Measurements from ENCODE around the gene DIP2C.
"Not testable (repeated sequence)": the region's sequence is repeated elsewhere in the genome, so short reads cannot be mapped to it uniquely, and the experiment has no call there.

DIP2C gene

DNA sequence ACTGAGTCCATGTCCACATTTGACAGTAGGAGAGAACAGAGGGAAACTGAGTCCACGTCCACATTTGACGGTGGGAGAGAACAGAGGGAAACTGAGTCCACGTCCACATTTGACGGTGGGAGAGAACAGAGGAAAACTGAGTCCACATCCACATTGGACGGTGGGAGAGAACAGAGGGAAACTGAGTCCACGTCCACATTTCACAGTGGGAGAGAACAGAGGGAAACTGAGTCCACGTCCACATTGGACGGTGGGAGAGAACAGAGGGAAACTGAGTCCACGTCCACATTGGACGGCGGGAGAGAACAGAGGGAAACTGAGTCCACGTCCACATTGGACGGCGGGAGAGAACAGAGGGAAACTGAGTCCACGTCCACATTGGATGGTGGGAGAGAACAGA lies 42.4 kb downstream of the DIP2C start:
- not testable (repeated sequence) for H3K9ac ChIP-seq (ENCODE audit: low read depth, low read length); H3K4me3 ChIP-seq (ENCODE audit: low read length); H3K9me3 ChIP-seq (replicated peaks; ENCODE audit: low read length); H3K4me1 ChIP-seq (ENCODE audit: control insufficient read depth, insufficient read depth, low read length); H3K4me2 ChIP-seq (ENCODE audit: low read length); H3K36me3 ChIP-seq (ENCODE audit: insufficient read depth, low read length); H3K27me3 ChIP-seq (ENCODE audit: control insufficient read depth, insufficient read depth, low read length)

DNA sequence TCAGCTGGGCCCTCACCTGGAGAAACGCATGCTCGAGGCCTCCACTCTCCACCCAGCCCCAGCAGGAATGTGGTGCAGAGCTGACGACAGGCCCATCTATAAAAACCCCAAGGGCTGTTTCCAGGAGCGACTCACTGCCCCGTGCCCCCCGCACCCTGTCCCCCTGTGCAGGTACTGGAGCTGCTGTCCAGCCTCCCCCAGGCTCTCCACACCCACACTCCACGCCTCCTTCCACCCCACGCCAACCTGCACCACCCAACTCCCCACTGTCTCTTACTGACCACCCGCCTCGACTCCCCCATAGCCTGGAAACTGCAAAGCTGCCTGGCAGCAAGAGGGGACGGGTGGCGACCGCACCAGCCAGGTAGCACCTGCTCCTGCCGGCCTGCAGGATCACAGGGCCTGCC lies 43.3 kb downstream of the DIP2C start:
- H3K36me3 ChIP-seq (ENCODE audit: insufficient read depth, low read length): no peaks in the 10 kb centered on the region
- H3K4me2 ChIP-seq (ENCODE audit: low read length): no peak overlapping the region
- H3K4me1 ChIP-seq (ENCODE audit: control insufficient read depth, insufficient read depth, low read length): no peaks in the 10 kb centered on the region
- no peaks in the 10 kb centered on the region for H3K27me3 ChIP-seq (ENCODE audit: control insufficient read depth, insufficient read depth, low read length)
- no peak overlapping the region for H3K4me3 ChIP-seq (ENCODE audit: low read length)
- H3K9me3 ChIP-seq (replicated peaks; ENCODE audit: low read length): peaks cover 7% of the 10 kb centered on the region
- no peak overlapping the region for H3K9ac ChIP-seq (ENCODE audit: low read depth, low read length)

- H3K4me3 ChIP-seq (ENCODE audit: low read length): no peak overlapping the region
- H3K4me1 ChIP-seq (ENCODE audit: control insufficient read depth, insufficient read depth, low read length): no peaks in the 10 kb centered on the region
- H3K9me3 ChIP-seq (replicated peaks; ENCODE audit: low read length): peaks cover 7% of the 10 kb centered on the region
- no peak overlapping the region for H3K4me2 ChIP-seq (ENCODE audit: low read length)
- no peaks in the 10 kb centered on the region for H3K36me3 ChIP-seq (ENCODE audit: insufficient read depth, low read length)
- no peak overlapping the region for H3K9ac ChIP-seq (ENCODE audit: low read depth, low read length)
- H3K27me3 ChIP-seq (ENCODE audit: control insufficient read depth, insufficient read depth, low read length): no peaks in the 10 kb centered on the region
Measured at GRCh38 chr10:644943-645334, 44.5 kb downstream of the DIP2C start.

DNA sequence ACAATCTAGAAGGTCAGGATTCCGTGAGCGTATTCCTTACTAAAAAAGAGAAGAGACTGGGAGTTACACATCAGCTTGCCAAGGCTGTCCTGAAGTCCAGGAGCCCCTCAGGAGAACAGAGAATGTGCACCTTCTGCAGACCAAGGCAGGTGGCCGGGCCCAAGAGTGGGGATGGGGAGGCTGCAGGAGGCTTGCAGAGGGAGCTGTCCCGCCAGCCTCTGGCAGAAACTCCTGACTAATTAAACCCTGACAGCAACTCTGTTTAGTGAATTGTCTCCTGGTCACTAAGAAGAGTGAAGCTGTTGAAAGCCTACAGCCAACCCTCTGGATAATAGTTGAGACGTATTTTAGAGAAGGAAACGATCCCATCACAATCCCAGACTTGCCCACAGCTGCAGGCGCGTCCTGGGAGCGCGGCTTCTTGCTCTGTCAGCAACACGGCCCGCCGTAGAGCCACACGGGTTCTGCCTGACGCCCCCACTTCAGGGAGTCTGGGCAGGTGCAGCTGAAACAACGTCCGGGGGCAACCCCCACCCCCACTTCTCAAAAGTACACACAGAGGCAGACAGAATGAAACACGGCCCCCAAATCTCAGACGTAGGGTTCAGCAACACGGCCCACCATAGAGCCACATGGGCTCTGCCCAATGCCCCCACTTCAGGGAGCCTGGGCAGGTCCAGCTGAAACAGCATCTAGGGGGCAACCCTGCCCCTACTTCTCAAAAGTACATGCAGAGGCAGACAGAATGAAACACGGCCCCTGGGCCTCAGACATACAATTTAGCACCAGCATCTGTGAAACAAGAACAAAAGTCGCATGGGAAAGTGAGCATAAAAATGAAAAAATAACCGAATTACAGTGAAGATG lies 45.2 kb downstream of the DIP2C start:
- no peak overlapping the region for H3K4me3 ChIP-seq (ENCODE audit: low read length)
- H3K4me1 ChIP-seq (ENCODE audit: control insufficient read depth, insufficient read depth, low read length): no peaks in the 10 kb centered on the region
- H3K36me3 ChIP-seq (ENCODE audit: insufficient read depth, low read length): no peaks in the 10 kb centered on the region
- H3K9me3 ChIP-seq (replicated peaks; ENCODE audit: low read length): peaks cover 7% of the 10 kb centered on the region
- no peak overlapping the region for H3K9ac ChIP-seq (ENCODE audit: low read depth, low read length)
- no peak overlapping the region for H3K4me2 ChIP-seq (ENCODE audit: low read length)
- H3K27me3 ChIP-seq (ENCODE audit: control insufficient read depth, insufficient read depth, low read length): no peaks in the 10 kb centered on the region

DNA sequence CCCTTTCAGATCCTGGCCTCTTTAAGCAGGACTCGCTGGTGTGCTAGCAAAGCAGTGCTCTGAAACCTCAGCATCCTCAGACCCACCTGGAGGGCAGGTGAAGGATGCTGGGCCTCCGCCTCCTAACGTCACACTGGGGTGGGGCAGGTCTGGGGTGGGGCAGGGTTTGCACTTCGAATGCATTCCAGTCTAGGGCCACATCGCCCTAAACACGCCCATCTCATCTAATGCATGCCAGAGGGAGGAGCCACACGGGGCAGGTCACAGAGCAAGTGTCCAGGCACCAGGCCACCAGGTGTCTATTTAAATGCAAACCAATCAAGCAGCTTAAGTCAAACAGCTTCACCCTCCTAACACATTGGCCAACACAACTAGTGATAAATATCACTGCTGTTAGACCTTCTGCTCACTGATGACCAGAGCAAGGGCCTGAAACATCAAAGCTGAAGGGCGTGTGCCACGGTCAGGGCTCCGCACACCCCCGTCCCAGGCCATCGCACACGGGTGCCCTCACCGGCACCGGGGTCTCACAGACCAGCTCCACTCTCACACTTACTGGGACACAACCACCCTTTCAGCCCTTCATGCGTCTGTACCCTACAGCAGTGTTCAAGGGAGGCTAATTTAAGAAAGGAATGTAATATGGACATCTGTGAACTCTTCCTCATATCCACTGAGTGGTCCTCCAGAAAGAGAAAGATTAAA lies 47.1 kb downstream of the DIP2C start:
- no peaks in the 10 kb centered on the region for H3K4me1 ChIP-seq (ENCODE audit: control insufficient read depth, insufficient read depth, low read length)
- H3K4me3 ChIP-seq (ENCODE audit: low read length): no peak overlapping the region
- no peak overlapping the region for H3K9ac ChIP-seq (ENCODE audit: low read depth, low read length)
- H3K4me2 ChIP-seq (ENCODE audit: low read length): no peak overlapping the region
- peaks cover 7% of the 10 kb centered on the region for H3K9me3 ChIP-seq (replicated peaks; ENCODE audit: low read length)
- H3K36me3 ChIP-seq (ENCODE audit: insufficient read depth, low read length): no peaks in the 10 kb centered on the region
- H3K27me3 ChIP-seq (ENCODE audit: control insufficient read depth, insufficient read depth, low read length): no peaks in the 10 kb centered on the region

DNA sequence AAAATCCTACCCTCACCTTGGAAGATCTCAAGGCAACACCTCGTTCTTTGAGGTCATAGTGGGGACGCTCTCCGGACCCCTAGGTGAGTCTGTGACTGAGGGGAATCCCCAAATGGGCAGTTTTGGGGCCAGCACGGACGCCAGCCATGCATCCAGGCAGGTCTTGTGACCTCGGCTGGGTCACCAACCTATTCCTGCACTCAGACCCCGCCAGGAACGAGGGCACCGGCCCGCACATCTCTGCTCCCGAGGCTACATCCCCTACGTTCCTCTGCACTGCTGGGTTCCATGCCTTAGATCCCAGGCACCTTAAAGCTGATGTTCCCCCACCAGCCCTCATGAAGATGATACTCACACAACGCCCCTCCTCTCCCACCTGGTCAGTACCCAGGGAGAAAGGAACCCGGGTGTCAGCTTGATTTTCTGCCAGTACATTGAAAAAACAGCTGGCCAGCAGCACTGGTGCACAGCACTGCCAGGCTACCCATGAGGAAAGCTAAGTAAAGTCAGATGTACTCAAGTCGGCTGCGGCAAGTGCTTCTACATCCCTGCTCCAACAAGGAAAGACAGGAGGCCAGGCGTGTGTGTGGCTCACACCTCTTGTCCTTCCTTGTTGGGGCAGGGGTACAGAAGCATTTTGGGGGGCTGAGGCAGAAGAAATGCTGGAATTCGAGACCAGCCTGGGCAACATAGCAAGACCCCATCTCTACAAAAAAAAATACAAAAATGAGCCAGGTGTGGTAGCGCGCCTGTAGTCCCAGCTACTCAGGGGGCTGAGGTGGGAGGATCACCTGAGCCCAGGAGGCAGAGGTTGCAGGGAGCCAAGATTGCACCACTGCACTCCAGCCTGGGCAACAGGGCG lies 48.1 kb downstream of the DIP2C start:
- H3K4me3 ChIP-seq (ENCODE audit: low read length): no peak overlapping the region
- no peaks in the 10 kb centered on the region for H3K4me1 ChIP-seq (ENCODE audit: control insufficient read depth, insufficient read depth, low read length)
- H3K9me3 ChIP-seq (replicated peaks; ENCODE audit: low read length): peaks cover 7% of the 10 kb centered on the region
- H3K9ac ChIP-seq (ENCODE audit: low read depth, low read length): no peak overlapping the region
- no peak overlapping the region for H3K4me2 ChIP-seq (ENCODE audit: low read length)
- H3K36me3 ChIP-seq (ENCODE audit: insufficient read depth, low read length): no peaks in the 10 kb centered on the region
- no peaks in the 10 kb centered on the region for H3K27me3 ChIP-seq (ENCODE audit: control insufficient read depth, insufficient read depth, low read length)

- no peaks in the 10 kb centered on the region for H3K27me3 ChIP-seq (ENCODE audit: control insufficient read depth, insufficient read depth, low read length)
- H3K36me3 ChIP-seq (ENCODE audit: insufficient read depth, low read length): no peaks in the 10 kb centered on the region
- no peak overlapping the region for H3K9ac ChIP-seq (ENCODE audit: low read depth, low read length)
- H3K4me1 ChIP-seq (ENCODE audit: control insufficient read depth, insufficient read depth, low read length): peaks cover under 1% of the 10 kb centered on the region
- no peak overlapping the region for H3K4me3 ChIP-seq (ENCODE audit: low read length)
- no peak overlapping the region for H3K4me2 ChIP-seq (ENCODE audit: low read length)
- peaks cover 7% of the 10 kb centered on the region for H3K9me3 ChIP-seq (replicated peaks; ENCODE audit: low read length)
Measured at GRCh38 chr10:640673-641045, 48.8 kb downstream of the DIP2C start.

- Histone ChIP-seq H3K4me3 (ENCODE audit: low read length) (no peak overlapping the region), H3K4me2 (ENCODE audit: low read length) (no peak overlapping the region), H3K4me1 (ENCODE audit: control insufficient read depth, insufficient read depth, low read length) (peaks cover 6% of the 10 kb centered on the region), H3K36me3 (ENCODE audit: insufficient read depth, low read length) (no peaks in the 10 kb centered on the region), H3K9ac (ENCODE audit: low read depth, low read length) (no peak overlapping the region), H3K9me3 (replicated peaks; ENCODE audit: low read length) (peaks cover 5% of the 10 kb centered on the region), H3K27me3 (ENCODE audit: control insufficient read depth, insufficient read depth, low read length) (no peaks in the 10 kb centered on the region)
Measured at GRCh38 chr10:639751-640672, 49.5 kb downstream of the DIP2C start.

DNA sequence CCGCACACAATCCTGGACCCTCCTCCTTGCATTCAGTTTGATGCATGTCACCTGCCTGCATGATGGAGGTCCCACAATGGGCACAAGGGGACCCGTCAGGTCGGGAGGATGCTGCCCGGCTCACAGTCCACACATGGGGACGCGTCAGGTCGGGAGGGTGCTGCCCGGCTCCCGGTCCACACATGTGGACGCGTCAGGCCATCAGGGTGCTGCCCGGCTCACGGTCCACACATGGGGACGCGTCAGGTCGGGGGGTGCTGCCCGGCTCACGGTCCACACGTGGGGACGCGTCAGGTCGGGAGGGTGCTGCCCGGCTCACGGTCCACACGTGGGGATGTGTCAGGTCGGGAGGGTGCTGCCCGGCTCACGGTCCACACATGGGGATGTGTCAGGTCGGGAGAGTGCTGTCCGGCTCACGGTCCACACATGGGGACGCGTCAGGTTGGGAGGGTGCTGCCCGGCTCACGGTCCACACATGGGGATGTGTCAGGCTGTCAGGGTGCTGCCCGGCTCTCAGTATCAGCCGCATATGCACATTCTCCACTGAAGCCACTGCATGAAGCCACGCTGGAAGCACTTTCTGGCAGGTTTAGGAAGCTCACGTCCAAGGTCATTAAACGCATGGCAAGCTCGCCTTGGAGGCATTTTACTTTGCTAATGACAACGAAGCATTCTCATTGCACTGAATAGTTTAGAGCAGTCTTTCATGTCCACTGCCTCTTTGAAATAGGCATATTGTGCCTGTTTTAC lies 50.3 kb downstream of the DIP2C start:
- Histone ChIP-seq H3K4me2 (ENCODE audit: low read length) (no peak overlapping the region), H3K4me3 (ENCODE audit: low read length) (no peak overlapping the region), H3K9me3 (replicated peaks; ENCODE audit: low read length) (no peaks in the 10 kb centered on the region), H3K4me1 (ENCODE audit: control insufficient read depth, insufficient read depth, low read length) (peaks cover 6% of the 10 kb centered on the region), H3K36me3 (ENCODE audit: insufficient read depth, low read length) (no peaks in the 10 kb centered on the region), H3K9ac (ENCODE audit: low read depth, low read length) (no peak overlapping the region), H3K27me3 (ENCODE audit: control insufficient read depth, insufficient read depth, low read length) (no peaks in the 10 kb centered on the region)

GRCh38 chr10:637771-638195 lies 51.7 kb downstream of the DIP2C start:
- peaks cover 6% of the 10 kb centered on the region for H3K4me1 ChIP-seq (ENCODE audit: control insufficient read depth, insufficient read depth, low read length)
- no peaks in the 10 kb centered on the region for H3K36me3 ChIP-seq (ENCODE audit: insufficient read depth, low read length)
- H3K4me3 ChIP-seq (ENCODE audit: low read length): no peak overlapping the region
- no peaks in the 10 kb centered on the region for H3K9me3 ChIP-seq (replicated peaks; ENCODE audit: low read length)
- no peak overlapping the region for H3K4me2 ChIP-seq (ENCODE audit: low read length)
- no peaks in the 10 kb centered on the region for H3K27me3 ChIP-seq (ENCODE audit: control insufficient read depth, insufficient read depth, low read length)
- no peak overlapping the region for H3K9ac ChIP-seq (ENCODE audit: low read depth, low read length)
